ENCODE data around the gene PBRM1.

- TF ChIP-seq CTCF (IDR thresholded peaks at IDR 0.05; ENCODE audit: poor library complexity) (no peak), EZH2 (IDR thresholded peaks at IDR 0.05; ENCODE audit: borderline replicate concordance) (no peak), EZH2phosphoT487 (IDR thresholded peaks at IDR 0.05; ENCODE audit: low read depth, severe bottlenecking, unreplicated experiment) (no peak)
Observed at GRCh38 chr3:52521881-52522650, 163.6 kb downstream of the PBRM1 start.
